Measurements from ENCODE around the gene CREG2.

DNA sequence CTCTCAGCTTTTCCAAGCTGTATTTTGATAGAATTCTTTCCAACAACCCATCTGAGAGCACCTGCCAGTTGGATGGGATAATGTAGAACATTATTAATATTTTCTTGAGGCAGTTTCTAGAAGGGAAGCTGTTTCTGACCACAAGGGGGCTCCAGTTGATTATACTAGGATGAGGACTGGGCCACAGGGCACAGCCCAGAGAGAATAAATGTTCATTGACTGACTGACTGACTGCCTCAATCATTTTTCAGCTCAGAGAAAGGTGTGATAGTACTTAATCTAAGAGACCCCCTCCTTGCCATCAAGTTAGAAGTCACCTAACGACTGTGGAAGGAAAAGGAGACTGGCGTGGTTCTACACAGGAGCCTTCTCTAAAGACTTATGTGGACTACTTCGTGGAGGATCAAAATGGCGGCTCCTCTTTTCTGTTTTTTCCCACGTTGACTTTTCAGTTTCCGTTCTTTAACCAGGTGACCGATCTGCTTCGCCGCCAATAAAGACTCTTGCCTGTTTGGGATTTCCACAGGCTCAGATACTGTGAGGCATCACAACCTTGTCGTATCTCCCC, 31.9 kb upstream of the CREG2 start:
- TF ChIP-seq, protein P1, sequence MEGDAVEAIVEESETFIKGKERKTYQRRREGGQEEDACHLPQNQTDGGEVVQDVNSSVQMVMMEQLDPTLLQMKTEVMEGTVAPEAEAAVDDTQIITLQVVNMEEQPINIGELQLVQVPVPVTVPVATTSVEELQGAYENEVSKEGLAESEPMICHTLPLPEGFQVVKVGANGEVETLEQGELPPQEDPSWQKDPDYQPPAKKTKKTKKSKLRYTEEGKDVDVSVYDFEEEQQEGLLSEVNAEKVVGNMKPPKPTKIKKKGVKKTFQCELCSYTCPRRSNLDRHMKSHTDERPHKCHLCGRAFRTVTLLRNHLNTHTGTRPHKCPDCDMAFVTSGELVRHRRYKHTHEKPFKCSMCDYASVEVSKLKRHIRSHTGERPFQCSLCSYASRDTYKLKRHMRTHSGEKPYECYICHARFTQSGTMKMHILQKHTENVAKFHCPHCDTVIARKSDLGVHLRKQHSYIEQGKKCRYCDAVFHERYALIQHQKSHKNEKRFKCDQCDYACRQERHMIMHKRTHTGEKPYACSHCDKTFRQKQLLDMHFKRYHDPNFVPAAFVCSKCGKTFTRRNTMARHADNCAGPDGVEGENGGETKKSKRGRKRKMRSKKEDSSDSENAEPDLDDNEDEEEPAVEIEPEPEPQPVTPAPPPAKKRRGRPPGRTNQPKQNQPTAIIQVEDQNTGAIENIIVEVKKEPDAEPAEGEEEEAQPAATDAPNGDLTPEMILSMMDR (IDR thresholded peaks at IDR 0.05): peak; percentile 62 to 71 (median 67)
- TF ChIP-seq POLR2A (IDR thresholded peaks at IDR 0.05): no peak
